Endothelial cell (in vitro differentiated cells): Measurements from ENCODE around the gene AXIN1. TPM values are rescaled to one million over a fixed set of nuclear protein-coding genes. Genes with fewer than 3 reads are reported as not detected.

ENCODE experiments used
- DNase-seq: peaks from one replicate; pipeline ENCODE4 v3.0.0; 2021; ENCODE audit warnings: low spot score
- H3K27ac Mint-ChIP-seq: one replicate; pipeline ENCODE4 v1.8.0; 2021; ENCODE audit warnings: mixed read lengths, inconsistent platforms; ENCODE audit not compliant: unreplicated experiment
- H3K27me3 Mint-ChIP-seq: one replicate; pipeline ENCODE4 v1.8.0; 2021; ENCODE audit warnings: mild to moderate bottlenecking, moderate library complexity, mixed read lengths, inconsistent platforms; ENCODE audit not compliant: unreplicated experiment
- H3K36me3 Mint-ChIP-seq: one replicate; pipeline ENCODE4 v1.8.0; 2021; ENCODE audit warnings: mild to moderate bottlenecking, low read depth, mixed read lengths, inconsistent platforms; ENCODE audit not compliant: unreplicated experiment
- H3K4me1 Mint-ChIP-seq: one replicate; pipeline ENCODE4 v1.8.0; 2021; ENCODE audit warnings: mild to moderate bottlenecking, mixed read lengths, inconsistent platforms; ENCODE audit not compliant: unreplicated experiment
- H3K4me3 Mint-ChIP-seq: one replicate; pipeline ENCODE4 v1.8.0; 2021; ENCODE audit warnings: mild to moderate bottlenecking, mixed read lengths, inconsistent platforms; ENCODE audit not compliant: unreplicated experiment
- H3K9me3 Mint-ChIP-seq: one replicate; pipeline ENCODE4 v1.8.0; 2021; ENCODE audit warnings: mixed read lengths, inconsistent platforms; ENCODE audit not compliant: unreplicated experiment
- CTCF ChIP-seq: fragments of 200-600 bp; sonication (generic); IDR thresholded peaks from one replicate; pipeline ENCODE4 v1.5.0; 2021; ENCODE audit warnings: antibody characterized with exemption; ENCODE audit not compliant: unreplicated experiment
- long read RNA-seq: library from polyadenylated mRNA; unstranded; transcript quantifications from one replicate; pipeline ENCODE4 v2.0.0, GENCODE V29; 2020; ENCODE audit not compliant: unreplicated experiment
- total RNA-seq: library from RNA; stranded (reverse); fragmentation: NEBNext Ultra II Directional; extraction: Animal tissue kit (Norgen Biotek cat#: 25700); gene quantifications from one replicate; pipeline ENCODE4 v1.2.1, GENCODE V29; 2021; ENCODE audit not compliant: unreplicated experiment

The AXIN1 gene
- total RNA-seq = 17.5 TPM
- long read RNA-seq, partial matches to known transcripts = 1 of 1 reads
- long read RNA-seq, other reads (novel, unspliced or antisense) = 0 of 1 reads

GRCh38 chr16:352547-353403, at the start of gene AXIN1:
TSS of gene AXIN1 (minus strand) at chr16:352723. CDS start at chr16:347025, 5,698 bp downstream.
- Mint-ChIP-seq H3K4me3 (peak within 1 kb of the TSS; percentile 94), H3K4me1 (peaks cover 4% of the 10 kb centered on the region), H3K27me3 (peaks cover 7% of the 10 kb centered on the region), H3K9me3 (no peaks in the 10 kb centered on the region), H3K36me3 (peaks cover 7% of the 10 kb centered on the region), H3K27ac (peak within 1 kb of the TSS; percentile 67)
- peak; percentile 37 for TF ChIP-seq CTCF
- DNase-seq = peak; percentile 95

GRCh38 chr16:401468-402348, 49.2 kb upstream of the AXIN1 start, which contains the start of gene DECR2:
TSS of gene DECR2 (plus strand) at chr16:401885. CDS start at chr16:401964, 79 bp downstream.
- Mint-ChIP-seq H3K4me1 (peaks cover 5% of the 10 kb centered on the region), H3K27me3 (peaks cover 8% of the 10 kb centered on the region), H3K9me3 (no peaks in the 10 kb centered on the region), H3K36me3 (peaks cover 4% of the 10 kb centered on the region), H3K4me3 (peak within 1 kb of the TSS; percentile 91), H3K27ac (peak within 1 kb of the TSS; percentile 48)
- no peak for TF ChIP-seq CTCF
- peak; percentile 99 for DNase-seq

GRCh38 chr16:400061-400591, 47.6 kb upstream of the AXIN1 start:
- peaks cover 10% of the 10 kb centered on the region for H3K4me1 Mint-ChIP-seq
- H3K27me3 Mint-ChIP-seq = peaks cover 12% of the 10 kb centered on the region
- H3K36me3 Mint-ChIP-seq = peaks cover 4% of the 10 kb centered on the region
- no peak for TF ChIP-seq CTCF
- no peaks in the 10 kb centered on the region for H3K9me3 Mint-ChIP-seq
- peak overlapping the region; percentile 30 for H3K27ac Mint-ChIP-seq
- no peak for DNase-seq
- H3K4me3 Mint-ChIP-seq = peak overlapping the region; percentile 91

- no peak for TF ChIP-seq CTCF
- no peak overlapping the region for H3K4me3 Mint-ChIP-seq
- no peak overlapping the region for H3K27ac Mint-ChIP-seq
- DNase-seq = no peak
- peaks cover 11% of the 10 kb centered on the region for H3K27me3 Mint-ChIP-seq
- peaks cover 4% of the 10 kb centered on the region for H3K36me3 Mint-ChIP-seq
- H3K4me1 Mint-ChIP-seq = peaks cover 10% of the 10 kb centered on the region
- H3K9me3 Mint-ChIP-seq = no peaks in the 10 kb centered on the region
These were observed 47.0 kb upstream of the AXIN1 start for GRCh38 chr16:399340-400019.
